DOHH2 (cell line): ENCODE results near the gene TMCO4.
A peak's percentile ranks its signal among the peaks of the same experiment; 100 is the strongest.
"Not testable (repeated sequence)": the region's sequence is repeated elsewhere in the genome, so short reads cannot be mapped to it uniquely, and the experiment has no call there.

ENCODE experiments used
- H3F3A ChIP-seq: fragments of 200-600 bp; sonication (generic), shearing (Covaris generic); 2 replicates; pipeline ENCODE4 v1.6.0; 2016; ENCODE audit warnings: antibody characterized with exemption, mild to moderate bottlenecking; ENCODE audit not compliant: control insufficient read depth, insufficient read depth
- H3K27ac ChIP-seq: fragments of 200-600 bp; sonication (generic); 2 replicates; pipeline ENCODE4 v1.5.1; 2014; ENCODE audit warnings: low read depth, mild to moderate bottlenecking, low read length, moderate library complexity
- H3K27me3 ChIP-seq: fragments of 200-600 bp; sonication (generic); 2 replicates; pipeline ENCODE4 v1.6.1; 2014; ENCODE audit warnings: mild to moderate bottlenecking, low read length, mixed read lengths; ENCODE audit not compliant: control insufficient read depth
- H3K36me3 ChIP-seq: fragments of 200-600 bp; sonication (generic); 2 replicates; pipeline ENCODE4 v1.6.1; 2014; ENCODE audit warnings: mild to moderate bottlenecking, low read length, moderate library complexity, mixed read lengths; ENCODE audit not compliant: control insufficient read depth
- H3K4me1 ChIP-seq: fragments of 200-600 bp; sonication (generic); 2 replicates; pipeline ENCODE4 v1.6.1; 2014; ENCODE audit warnings: mild to moderate bottlenecking, low read length, mixed read lengths; ENCODE audit not compliant: control insufficient read depth
- H3K4me2 ChIP-seq: fragments of 200-600 bp; sonication (generic); 2 replicates; pipeline ENCODE4 v1.6.0; 2014; ENCODE audit warnings: mild to moderate bottlenecking, low read length, moderate library complexity
- H3K4me3 ChIP-seq: fragments of 200-600 bp; sonication (generic); 2 replicates; pipeline ENCODE4 v1.5.1; 2014; ENCODE audit warnings: mild to moderate bottlenecking, low read length, mixed read lengths
- H3K79me2 ChIP-seq: fragments of 200-600 bp; sonication (generic); 2 replicates; pipeline ENCODE4 v1.6.1; 2014; ENCODE audit warnings: mild to moderate bottlenecking, low read length, mixed read lengths; ENCODE audit not compliant: control insufficient read depth
- H3K9me2 ChIP-seq: fragments of 200-600 bp; sonication (generic); replicated peaks from 2 replicates; pipeline ENCODE4 v1.6.1; 2014; ENCODE audit warnings: mild to moderate bottlenecking, low read length, mixed read lengths; ENCODE audit not compliant: control insufficient read depth
- H3K9me3 ChIP-seq: fragments of 200-600 bp; sonication (generic); 2 replicates; pipeline ENCODE4 v1.6.1; 2014; ENCODE audit warnings: antibody characterized with exemption, low read length, mixed read lengths; ENCODE audit not compliant: control insufficient read depth, insufficient read depth
- H4K20me1 ChIP-seq: fragments of 200-600 bp; sonication (generic); 2 replicates; pipeline ENCODE4 v1.6.0; 2014; ENCODE audit warnings: low read depth, mild to moderate bottlenecking, antibody characterized with exemption, low read length, moderate library complexity; ENCODE audit not compliant: control insufficient read depth, insufficient read depth
- CTCF ChIP-seq: fragments of 200-600 bp; sonication (generic); IDR thresholded peaks from one replicate; pipeline ENCODE4 v1.5.1; 2014; ENCODE audit warnings: antibody characterized with exemption, mild to moderate bottlenecking, low read depth, low read length; ENCODE audit not compliant: poor library complexity, severe bottlenecking
- EZH2phosphoT487 ChIP-seq: fragments of 200-600 bp; sonication (generic); IDR thresholded peaks from 2 replicates; pipeline ENCODE4 v1.6.1; 2017; ENCODE audit warnings: borderline replicate concordance, mild to moderate bottlenecking, antibody characterized with exemption, low read length, moderate library complexity, mixed read lengths

TMCO4 gene

GRCh38 chr1:19799230-19800075 lies at the start of gene TMCO4:
TMCO4 (minus strand) TSS chr1:19799916; CDS start chr1:19780758, 19,158 bp downstream.
- peaks cover 17% of the 10 kb centered on the region for H3K4me1 ChIP-seq
- no peaks in the 10 kb centered on the region for H3K9me3 ChIP-seq
- no peaks in the 10 kb centered on the region for H3K79me2 ChIP-seq
- H3K9me2 ChIP-seq: no peaks in the 10 kb centered on the region
- peak within 1 kb of the TSS; percentile 68 for H3K4me3 ChIP-seq
- no peak for TF ChIP-seq CTCF
- TF ChIP-seq EZH2phosphoT487: no peak
- H3K27me3 ChIP-seq: peaks cover 24% of the 10 kb centered on the region
- peak within 1 kb of the TSS; percentile 83 for H3K4me2 ChIP-seq
- H4K20me1 ChIP-seq: no peaks in the 10 kb centered on the region
- no peaks in the 10 kb centered on the region for H3K36me3 ChIP-seq
- no peaks in the 10 kb centered on the region for H3F3A ChIP-seq
- no peak within 1 kb of the TSS for H3K27ac ChIP-seq

GRCh38 chr1:19849307-19849706 lies 49.6 kb upstream of the TMCO4 start:
- not testable (repeated sequence) for H3F3A ChIP-seq, H3K27ac ChIP-seq, H3K9me2 ChIP-seq, H3K4me3 ChIP-seq, H3K4me2 ChIP-seq, H3K4me1 ChIP-seq, H3K9me3 ChIP-seq, H3K36me3 ChIP-seq, H4K20me1 ChIP-seq, H3K79me2 ChIP-seq
- H3K27me3 ChIP-seq: peaks cover 10% of the 10 kb centered on the region

GRCh38 chr1:19847334-19847733 lies 47.6 kb upstream of the TMCO4 start:
- not testable (repeated sequence) for H3K27ac ChIP-seq, H3K4me3 ChIP-seq

GRCh38 chr1:19846338-19846737 lies 46.6 kb upstream of the TMCO4 start:
- Histone ChIP-seq H3K79me2 (no peaks in the 10 kb centered on the region), H4K20me1 (no peaks in the 10 kb centered on the region), H3K4me3 (no peak overlapping the region), H3K9me3 (no peaks in the 10 kb centered on the region), H3F3A (no peaks in the 10 kb centered on the region), H3K27me3 (peaks cover 10% of the 10 kb centered on the region), H3K4me2 (no peak overlapping the region), H3K36me3 (no peaks in the 10 kb centered on the region), H3K9me2 (no peaks in the 10 kb centered on the region), H3K27ac (no peak overlapping the region), H3K4me1 (no peaks in the 10 kb centered on the region)
- no peak for TF ChIP-seq CTCF
- TF ChIP-seq EZH2phosphoT487: no peak

More at GRCh38 chr1:19847334-19847733, 47.6 kb upstream of the TMCO4 start:
- not testable (repeated sequence) for H3K79me2 ChIP-seq, H3K9me2 ChIP-seq, H3F3A ChIP-seq, H3K36me3 ChIP-seq, H4K20me1 ChIP-seq, H3K4me2 ChIP-seq, H3K9me3 ChIP-seq, H3K4me1 ChIP-seq
- peaks cover 10% of the 10 kb centered on the region for H3K27me3 ChIP-seq
